ENCODE results near the gene SAMHD1. TPM values are rescaled to one million over a fixed set of nuclear protein-coding genes. Genes with fewer than 3 reads are reported as not detected.
"Not testable (repeated sequence)": the region's sequence is repeated elsewhere in the genome, so short reads cannot be mapped to it uniquely, and the experiment has no call there.

Gene SAMHD1
- polyA plus RNA-seq, 3 donors, result 18.7 to 25.6 (median 19.6) TPM

DNA sequence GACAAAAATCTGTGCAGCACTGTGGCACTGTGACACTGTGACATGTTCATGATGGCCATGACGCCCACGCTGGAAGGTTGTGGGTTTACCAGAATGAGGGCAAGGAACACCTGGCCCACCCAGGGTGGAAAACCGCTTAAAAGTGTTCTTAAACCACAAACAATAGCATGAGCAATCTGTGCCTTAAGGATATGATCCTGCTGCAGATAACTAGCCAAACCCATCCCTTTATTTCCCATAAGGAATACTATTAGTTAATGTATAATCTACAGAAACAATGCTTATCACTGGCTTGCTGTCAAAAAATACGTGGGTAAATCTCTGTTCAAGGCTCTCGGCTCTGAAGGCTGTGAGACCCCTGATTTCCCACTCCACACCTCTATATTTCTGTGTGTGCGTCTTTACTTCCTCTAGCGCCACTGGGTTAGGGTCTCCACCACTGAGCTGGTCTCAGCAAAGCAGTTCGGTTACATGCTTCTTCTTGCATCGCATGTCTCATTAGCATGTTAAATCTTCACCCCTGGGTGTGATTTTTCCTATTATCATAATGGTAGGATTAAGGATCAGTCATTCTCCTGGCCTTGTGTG is 10.9 kb upstream of the SAMHD1 start:
- DNase-seq, result not testable (repeated sequence)

DNA sequence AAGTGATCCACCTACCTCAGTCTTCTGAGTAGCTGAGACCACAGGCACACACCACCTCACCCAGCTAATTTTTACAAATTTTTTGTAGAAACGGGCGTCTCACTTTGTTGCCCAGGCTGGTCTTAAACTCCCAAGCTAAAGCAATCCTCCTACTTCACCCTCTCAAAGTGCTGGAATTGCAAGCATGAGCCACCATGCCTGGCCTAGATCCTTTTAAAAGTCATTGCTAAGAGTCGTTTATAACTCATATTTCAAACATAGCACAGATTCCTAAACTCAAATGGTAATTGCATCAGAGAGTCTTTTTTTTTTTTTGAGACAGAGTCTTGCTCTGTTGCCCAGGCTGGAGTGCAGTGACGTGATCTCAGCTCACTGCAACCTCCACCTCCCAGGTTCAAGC is 7.7 kb upstream of the SAMHD1 start:
- no peak for DNase-seq

DNA sequence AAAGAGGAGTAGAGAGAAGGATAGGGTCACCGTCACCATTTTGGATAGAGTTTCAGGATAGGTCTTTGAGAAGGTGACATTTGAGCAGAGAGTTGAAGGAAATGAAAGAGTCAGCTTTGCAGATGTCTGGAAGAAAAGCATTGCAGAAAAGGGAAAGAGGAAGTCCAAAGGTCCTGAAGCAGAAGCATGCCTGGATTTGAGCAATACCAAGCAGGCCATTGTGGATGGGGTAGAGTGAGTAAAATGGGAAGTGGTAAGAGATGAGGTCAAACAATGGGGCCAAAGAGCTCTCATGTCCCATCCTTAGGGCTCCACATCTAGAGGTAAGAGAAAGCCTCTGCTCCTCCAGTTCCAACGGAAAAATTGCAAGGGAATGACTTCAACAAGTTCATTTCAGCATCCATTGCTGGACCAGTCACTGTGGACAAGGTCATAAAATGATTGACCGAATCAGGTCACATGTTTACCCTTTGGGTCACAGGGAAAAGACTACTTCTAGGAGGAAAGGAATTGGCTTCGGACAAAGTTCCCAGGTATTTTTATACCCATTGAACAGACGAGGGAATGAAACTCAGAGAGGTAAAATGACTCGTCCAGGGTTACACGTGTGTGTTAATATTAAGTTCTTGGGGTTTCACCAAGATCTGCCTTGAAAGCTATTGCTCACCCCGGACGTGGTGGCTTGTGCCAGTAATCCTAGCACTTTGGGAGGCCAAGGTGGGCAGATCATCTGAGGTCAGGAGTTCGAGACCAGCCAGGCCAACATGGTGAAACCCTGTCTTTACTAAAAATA is 6.6 kb upstream of the SAMHD1 start:
- no peak for DNase-seq

- no peak for DNase-seq
These were observed 5.2 kb upstream of the SAMHD1 start for GRCh38 chr20:36956674-36957073.

- no peak for DNase-seq
These were observed 4.5 kb upstream of the SAMHD1 start for GRCh38 chr20:36956016-36956415.

GRCh38 chr20:36951979-36952738 is 651 bp upstream of the SAMHD1 start:
- no peak for DNase-seq

DNA sequence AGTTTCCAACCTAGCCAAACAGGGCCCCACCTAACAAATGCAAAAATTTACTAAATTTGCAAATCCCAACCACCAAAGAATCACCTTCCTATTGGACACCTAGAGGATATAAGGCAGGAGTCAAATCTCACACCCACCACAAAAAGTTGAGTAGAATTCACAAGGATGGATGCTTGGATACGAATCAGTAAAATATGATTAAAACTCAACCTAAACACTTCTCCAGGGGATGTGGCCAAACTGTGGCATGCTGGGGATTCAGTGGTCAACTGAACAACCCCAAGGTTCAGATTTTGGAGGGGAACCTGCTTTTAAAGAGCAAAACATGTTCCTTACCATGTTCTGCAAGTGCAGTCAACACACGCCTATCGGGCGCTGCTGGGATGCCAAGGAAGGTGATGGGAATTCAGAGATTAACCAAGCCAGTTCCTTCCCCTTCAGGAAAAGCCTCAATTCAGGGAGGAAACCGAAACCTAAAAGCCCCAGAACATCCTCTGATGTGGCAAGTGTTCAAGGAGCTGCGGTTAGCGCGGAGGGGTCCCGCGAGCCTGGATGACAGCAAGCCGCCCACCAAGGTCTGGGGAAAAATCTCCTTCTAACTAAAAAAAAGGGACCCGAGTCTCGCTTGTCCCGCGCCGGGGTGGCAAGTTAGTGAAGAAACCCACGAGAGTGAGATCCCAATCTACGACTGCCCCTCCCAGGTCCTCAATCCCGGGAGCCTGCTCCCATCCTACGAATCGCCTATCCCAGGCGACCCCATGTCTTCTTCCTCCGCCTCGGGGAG is 902 bp downstream of the SAMHD1 start:
- no peak for DNase-seq

DNA sequence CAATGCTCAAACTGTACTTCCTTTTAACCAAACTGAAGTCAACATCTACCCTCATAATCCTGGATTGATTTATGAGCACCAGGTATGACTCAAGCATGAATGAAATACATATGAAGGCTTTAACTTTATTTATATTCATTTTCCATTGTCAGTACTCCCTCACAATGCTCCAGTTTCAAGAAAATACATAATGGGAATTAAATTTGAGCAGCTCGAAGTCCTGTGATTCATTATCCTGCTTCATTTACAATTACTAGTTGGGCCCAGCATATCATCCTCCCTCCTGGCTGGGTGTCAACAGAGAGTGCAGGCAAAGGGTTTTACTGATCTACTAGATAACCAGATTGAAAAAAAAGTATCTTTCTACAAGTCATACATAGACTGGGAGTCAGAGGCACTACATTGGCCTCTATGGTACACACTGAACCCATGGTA is 10.1 kb downstream of the SAMHD1 start:
- no peak for DNase-seq

GRCh38 chr20:36937402-36937770 is 14.1 kb downstream of the SAMHD1 start:
- DNase-seq, result no peak

GRCh38 chr20:36936761-36937401 is 14.6 kb downstream of the SAMHD1 start:
- not testable (repeated sequence) for DNase-seq

DNA sequence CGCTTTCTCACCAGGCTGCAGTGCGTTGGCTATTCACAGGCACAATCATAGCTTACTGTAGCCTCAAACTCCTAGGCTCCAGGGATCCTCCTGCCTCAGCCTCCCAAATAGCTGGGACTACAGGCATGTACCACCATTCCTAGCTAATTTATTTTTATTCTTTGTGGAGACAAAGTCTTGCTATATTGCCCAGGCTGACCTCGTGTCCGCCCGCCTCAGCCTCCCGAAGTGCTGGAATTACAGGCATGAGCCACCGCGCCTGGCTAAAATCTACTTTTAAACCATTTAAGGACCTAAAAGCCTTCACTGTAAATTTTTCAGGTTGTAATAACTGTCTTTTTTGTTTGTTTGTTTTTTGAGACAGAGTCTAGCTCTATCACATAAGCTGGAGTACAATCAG is 15.2 kb downstream of the SAMHD1 start:
- DNase-seq, result no peak

GRCh38 chr20:36933571-36933970 is 17.9 kb downstream of the SAMHD1 start:
- DNase-seq, result not testable (repeated sequence)

- no peak for DNase-seq
These were observed 18.8 kb downstream of the SAMHD1 start for GRCh38 chr20:36932476-36933426.

DNA sequence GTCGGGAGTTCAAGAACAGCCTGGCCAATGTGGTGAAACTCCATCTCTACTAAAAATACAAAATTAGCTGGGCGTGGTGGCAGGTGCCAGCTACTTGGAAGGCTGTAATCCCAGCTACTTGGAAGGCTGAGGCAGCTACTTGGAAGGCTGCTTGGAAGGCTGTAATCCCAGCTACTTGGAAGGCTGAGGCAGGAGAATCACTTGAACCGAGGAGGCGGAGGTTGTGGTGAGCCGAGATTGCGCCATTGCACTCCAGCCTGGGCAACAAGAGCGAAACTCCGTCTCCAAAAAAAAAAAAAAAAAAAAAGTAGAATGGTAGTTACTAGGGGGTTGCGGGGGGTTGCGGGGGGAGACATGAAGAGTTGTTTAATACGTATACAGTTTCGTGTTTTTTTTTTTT is 19.4 kb downstream of the SAMHD1 start:
- DNase-seq, result not testable (repeated sequence)

- no peak for DNase-seq
These were observed 21.8 kb downstream of the SAMHD1 start for GRCh38 chr20:36929691-36930090.

GRCh38 chr20:36929290-36929689 is 22.2 kb downstream of the SAMHD1 start:
- DNase-seq, result no peak

GRCh38 chr20:36927704-36928103 is 23.8 kb downstream of the SAMHD1 start:
- DNase-seq, result no peak

DNA sequence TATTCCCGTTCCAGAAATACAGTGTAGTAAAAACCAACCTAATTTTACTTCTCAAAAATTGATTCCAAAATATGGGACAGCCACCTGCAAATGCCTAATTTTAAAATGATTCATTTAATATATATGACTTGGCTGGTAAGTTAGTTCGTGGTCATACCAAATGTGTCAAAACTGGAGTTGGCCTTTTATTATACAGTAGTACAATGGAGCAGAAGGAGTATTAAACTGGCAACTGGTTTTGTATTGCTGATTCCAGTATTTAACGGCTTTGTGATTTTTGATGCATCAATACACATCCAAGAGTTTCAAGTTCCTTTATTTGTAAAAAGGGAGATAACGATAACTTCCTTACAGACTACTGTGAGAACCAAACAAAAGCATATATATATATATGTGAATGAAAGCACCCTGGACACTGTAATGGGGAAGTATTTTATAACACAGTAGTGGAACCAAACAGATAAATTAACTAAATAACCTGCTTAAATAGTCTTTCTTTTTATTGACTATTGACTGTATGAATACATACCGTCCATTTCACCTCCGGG is 24.8 kb downstream of the SAMHD1 start:
- no peak for DNase-seq

GRCh38 chr20:36925234-36925633 is 26.3 kb downstream of the SAMHD1 start:
- DNase-seq, result no peak
